ENCODE data around the gene TBCA.

DNA sequence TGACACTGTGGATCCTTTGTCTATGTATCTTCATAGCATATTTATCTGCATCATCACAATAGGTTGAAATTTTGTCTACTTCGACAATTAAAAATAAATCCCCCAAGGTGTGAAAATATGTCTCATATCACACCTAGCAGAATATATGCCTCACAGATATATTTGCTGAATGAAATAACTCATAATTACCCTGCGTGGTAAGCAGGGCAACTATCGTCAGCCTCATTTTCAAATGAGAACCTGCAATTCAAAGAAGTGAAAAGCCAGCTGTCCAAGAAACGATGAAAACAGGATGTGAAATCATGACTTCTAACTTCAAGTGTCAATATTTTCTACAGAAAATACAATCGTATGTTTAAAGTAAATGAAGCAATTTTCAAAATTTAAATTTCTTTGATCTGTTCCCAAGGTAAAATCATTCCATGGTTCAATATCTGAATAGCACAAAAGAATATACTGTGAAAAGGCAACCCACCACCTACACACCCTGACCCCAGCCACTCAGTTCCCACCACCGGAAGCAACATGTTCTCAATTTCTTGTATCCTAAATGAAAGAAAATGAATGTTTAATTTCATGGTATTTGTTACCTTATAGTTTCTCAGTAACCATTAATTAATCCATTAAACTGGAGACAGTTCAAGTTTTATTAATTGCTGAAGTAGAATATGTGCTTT is 57.1 kb downstream of the TBCA start:
- TF ChIP-seq, protein P1, sequence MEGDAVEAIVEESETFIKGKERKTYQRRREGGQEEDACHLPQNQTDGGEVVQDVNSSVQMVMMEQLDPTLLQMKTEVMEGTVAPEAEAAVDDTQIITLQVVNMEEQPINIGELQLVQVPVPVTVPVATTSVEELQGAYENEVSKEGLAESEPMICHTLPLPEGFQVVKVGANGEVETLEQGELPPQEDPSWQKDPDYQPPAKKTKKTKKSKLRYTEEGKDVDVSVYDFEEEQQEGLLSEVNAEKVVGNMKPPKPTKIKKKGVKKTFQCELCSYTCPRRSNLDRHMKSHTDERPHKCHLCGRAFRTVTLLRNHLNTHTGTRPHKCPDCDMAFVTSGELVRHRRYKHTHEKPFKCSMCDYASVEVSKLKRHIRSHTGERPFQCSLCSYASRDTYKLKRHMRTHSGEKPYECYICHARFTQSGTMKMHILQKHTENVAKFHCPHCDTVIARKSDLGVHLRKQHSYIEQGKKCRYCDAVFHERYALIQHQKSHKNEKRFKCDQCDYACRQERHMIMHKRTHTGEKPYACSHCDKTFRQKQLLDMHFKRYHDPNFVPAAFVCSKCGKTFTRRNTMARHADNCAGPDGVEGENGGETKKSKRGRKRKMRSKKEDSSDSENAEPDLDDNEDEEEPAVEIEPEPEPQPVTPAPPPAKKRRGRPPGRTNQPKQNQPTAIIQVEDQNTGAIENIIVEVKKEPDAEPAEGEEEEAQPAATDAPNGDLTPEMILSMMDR (conservative IDR thresholded peaks at IDR 0.05; ENCODE audit: low read length) = no peak
- TF ChIP-seq EZH2phosphoT487 (IDR thresholded peaks at IDR 0.05; ENCODE audit: borderline replicate concordance) = no peak
